Measurements from ENCODE around the gene SOX6. TPM values are rescaled to one million over a fixed set of nuclear protein-coding genes. Genes with fewer than 3 reads are reported as not detected.

The SOX6 gene
- total RNA-seq, 1 experiment from 2014 or later: 5.1 TPM

DNA sequence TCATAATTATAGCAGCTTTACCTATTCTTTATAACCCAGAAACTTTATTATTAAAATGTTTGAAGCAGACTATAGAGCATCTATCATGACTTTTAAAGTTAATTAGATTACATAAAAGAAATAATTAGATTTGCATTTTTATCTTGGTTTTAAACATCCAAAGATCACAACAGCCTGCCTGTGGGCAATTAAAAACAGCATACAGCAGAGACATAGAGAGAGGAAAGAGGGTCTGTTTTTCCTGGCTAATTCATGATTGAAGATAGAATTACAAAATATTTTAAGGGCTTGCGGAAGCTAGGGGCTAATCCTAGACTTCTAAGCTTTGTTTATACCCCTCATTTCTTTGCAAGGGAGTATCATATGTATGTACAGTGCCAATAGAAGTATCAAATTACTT lies 178.1 kb downstream of the SOX6 start:
- no peak overlapping the region for H2AFZ ChIP-seq
- H3K9me2 ChIP-seq (ENCODE audit: insufficient read depth): no peaks in the 10 kb centered on the region
- intact Hi-C loops (cut with micrococcal nuclease; ENCODE audit: unreplicated experiment): no loop called here
- no peaks in the 10 kb centered on the region for H3F3A ChIP-seq (ENCODE audit: insufficient read depth, low read depth)
- ChIA-PET POLR2A (ENCODE audit: unreplicated experiment) (no interaction called here), CTCF (no interaction called here)
- H3K4me2 ChIP-seq: no peak overlapping the region
- H3K27ac ChIP-seq: no peak overlapping the region
- no peaks in the 10 kb centered on the region for H4K20me1 ChIP-seq (ENCODE audit: insufficient read depth)
- H3K27me3 ChIP-seq (ENCODE audit: insufficient read depth, low read depth): no peaks in the 10 kb centered on the region
- DNase-seq: no peak
- H3K36me3 ChIP-seq (ENCODE audit: low read depth): no peaks in the 10 kb centered on the region
- no peak overlapping the region for H3K4me3 ChIP-seq
- BruUV-seq (replicated peaks): no TSS peak
- TF ChIP-seq, protein P1, sequence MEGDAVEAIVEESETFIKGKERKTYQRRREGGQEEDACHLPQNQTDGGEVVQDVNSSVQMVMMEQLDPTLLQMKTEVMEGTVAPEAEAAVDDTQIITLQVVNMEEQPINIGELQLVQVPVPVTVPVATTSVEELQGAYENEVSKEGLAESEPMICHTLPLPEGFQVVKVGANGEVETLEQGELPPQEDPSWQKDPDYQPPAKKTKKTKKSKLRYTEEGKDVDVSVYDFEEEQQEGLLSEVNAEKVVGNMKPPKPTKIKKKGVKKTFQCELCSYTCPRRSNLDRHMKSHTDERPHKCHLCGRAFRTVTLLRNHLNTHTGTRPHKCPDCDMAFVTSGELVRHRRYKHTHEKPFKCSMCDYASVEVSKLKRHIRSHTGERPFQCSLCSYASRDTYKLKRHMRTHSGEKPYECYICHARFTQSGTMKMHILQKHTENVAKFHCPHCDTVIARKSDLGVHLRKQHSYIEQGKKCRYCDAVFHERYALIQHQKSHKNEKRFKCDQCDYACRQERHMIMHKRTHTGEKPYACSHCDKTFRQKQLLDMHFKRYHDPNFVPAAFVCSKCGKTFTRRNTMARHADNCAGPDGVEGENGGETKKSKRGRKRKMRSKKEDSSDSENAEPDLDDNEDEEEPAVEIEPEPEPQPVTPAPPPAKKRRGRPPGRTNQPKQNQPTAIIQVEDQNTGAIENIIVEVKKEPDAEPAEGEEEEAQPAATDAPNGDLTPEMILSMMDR (conservative IDR thresholded peaks at IDR 0.05): no peak
- TF ChIP-seq EZH2 (IDR thresholded peaks at IDR 0.05; ENCODE audit: low read depth): no peak
- no peaks in the 10 kb centered on the region for H3K79me2 ChIP-seq (ENCODE audit: low read depth)
- H3K4me1 ChIP-seq (replicated peaks; ENCODE audit: insufficient read depth): no peaks in the 10 kb centered on the region
- no peaks in the 10 kb centered on the region for H3K9me3 ChIP-seq (ENCODE audit: insufficient read depth, low read depth)

GRCh38 chr11:16177688-16178087 lies 178.7 kb downstream of the SOX6 start:
- H3K27ac ChIP-seq: no peak overlapping the region
- H3K79me2 ChIP-seq (ENCODE audit: low read depth): no peaks in the 10 kb centered on the region
- no peak overlapping the region for H2AFZ ChIP-seq
- no peak overlapping the region for H3K4me2 ChIP-seq
- CTCF ChIA-PET: no interaction called here
- no peaks in the 10 kb centered on the region for H3K9me3 ChIP-seq (ENCODE audit: insufficient read depth, low read depth)
- no peaks in the 10 kb centered on the region for H3K9me2 ChIP-seq (ENCODE audit: insufficient read depth)
- BruUV-seq (replicated peaks): no TSS peak
- no peaks in the 10 kb centered on the region for H3K36me3 ChIP-seq (ENCODE audit: low read depth)
- POLR2A ChIA-PET (ENCODE audit: unreplicated experiment): no interaction called here
- H3K4me3 ChIP-seq: no peak overlapping the region
- H3K4me1 ChIP-seq (replicated peaks; ENCODE audit: insufficient read depth): no peaks in the 10 kb centered on the region
- no peaks in the 10 kb centered on the region for H3K27me3 ChIP-seq (ENCODE audit: insufficient read depth, low read depth)
- no peak for TF ChIP-seq EZH2 (IDR thresholded peaks at IDR 0.05; ENCODE audit: low read depth)
- TF ChIP-seq, protein P1 (conservative IDR thresholded peaks at IDR 0.05): no peak
- no peaks in the 10 kb centered on the region for H3F3A ChIP-seq (ENCODE audit: insufficient read depth, low read depth)
- H4K20me1 ChIP-seq (ENCODE audit: insufficient read depth): no peaks in the 10 kb centered on the region
- intact Hi-C loops (cut with micrococcal nuclease; ENCODE audit: unreplicated experiment): no loop called here
- DNase-seq: no peak

DNA sequence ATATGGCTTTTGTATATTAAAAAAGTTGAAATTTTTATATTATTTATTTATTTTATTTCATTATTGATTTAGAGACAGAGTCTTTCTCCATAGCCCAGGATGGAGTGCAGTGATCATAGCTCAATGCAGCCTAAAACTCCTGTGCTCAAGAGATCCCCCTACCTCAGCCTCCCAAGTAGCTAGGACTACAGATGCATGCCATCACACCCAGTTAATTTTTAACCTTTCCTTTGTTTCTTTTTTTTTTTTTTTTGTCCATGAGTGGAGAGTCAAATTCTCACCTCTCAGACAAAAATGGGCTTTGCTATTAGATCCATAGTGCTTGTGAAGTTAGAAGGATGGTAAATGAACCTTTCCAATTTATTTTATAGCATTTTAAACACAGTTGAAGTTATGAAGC lies 182.5 kb downstream of the SOX6 start:
- Histone ChIP-seq H3K4me2 (no peak overlapping the region), H3K9me2 (ENCODE audit: insufficient read depth) (no peaks in the 10 kb centered on the region)
- CTCF ChIA-PET: no interaction called here

More for the DNA sequence above, 182.5 kb downstream of the SOX6 start:
- no peak overlapping the region for H2AFZ ChIP-seq
- H3K4me1 ChIP-seq (replicated peaks; ENCODE audit: insufficient read depth): no peaks in the 10 kb centered on the region
- H3K9me3 ChIP-seq (ENCODE audit: insufficient read depth, low read depth): no peaks in the 10 kb centered on the region
- no peak for DNase-seq
- H4K20me1 ChIP-seq (ENCODE audit: insufficient read depth): no peaks in the 10 kb centered on the region
- intact Hi-C loops (cut with micrococcal nuclease; ENCODE audit: unreplicated experiment): no loop called here
- H3K36me3 ChIP-seq (ENCODE audit: low read depth): no peaks in the 10 kb centered on the region
- H3K27ac ChIP-seq: no peak overlapping the region
- no peak overlapping the region for H3K4me3 ChIP-seq
- TF ChIP-seq, protein P1 (conservative IDR thresholded peaks at IDR 0.05): no peak
- POLR2A ChIA-PET (ENCODE audit: unreplicated experiment): no interaction called here
- H3F3A ChIP-seq (ENCODE audit: insufficient read depth, low read depth): no peaks in the 10 kb centered on the region
- H3K79me2 ChIP-seq (ENCODE audit: low read depth): no peaks in the 10 kb centered on the region
- H3K27me3 ChIP-seq (ENCODE audit: insufficient read depth, low read depth): no peaks in the 10 kb centered on the region
- BruUV-seq (replicated peaks): no TSS peak
